HG02571 (cell line): Measurements from ENCODE around the gene CPLANE1.
"Not testable (repeated sequence)": the region's sequence is repeated elsewhere in the genome, so short reads cannot be mapped to it uniquely, and the experiment has no call there.

ENCODE experiments used
- ATAC-seq: cut with Tn5 transposase; IDR thresholded peaks from one replicate; pipeline ENCODE4 v1.9.1; 2021; ENCODE audit warnings: mild to moderate bottlenecking, moderate library complexity; ENCODE audit not compliant: unreplicated experiment

CPLANE1 gene

GRCh38 chr5:37248970-37249814 lies at the start of gene CPLANE1:
Gene CPLANE1 (minus strand): TSS chr5:37249376. CDS start chr5:37247698, 1,678 bp downstream.
- peak; percentile 84 for ATAC-seq

- ATAC-seq, result not testable (repeated sequence)
Measured at GRCh38 chr5:37296313-37296712, 47.1 kb upstream of the CPLANE1 start.

- ATAC-seq, result no peak
Measured at GRCh38 chr5:37283214-37283820, 34.1 kb upstream of the CPLANE1 start.

GRCh38 chr5:37275511-37275910 lies 26.3 kb upstream of the CPLANE1 start:
- no peak for ATAC-seq

GRCh38 chr5:37272511-37272910 lies 23.3 kb upstream of the CPLANE1 start:
- no peak for ATAC-seq

- not testable (repeated sequence) for ATAC-seq
Measured at GRCh38 chr5:37268100-37268499, 18.9 kb upstream of the CPLANE1 start.

- no peak for ATAC-seq
Measured at GRCh38 chr5:37255774-37256358, 6.7 kb upstream of the CPLANE1 start.

GRCh38 chr5:37254581-37254980 lies 5.4 kb upstream of the CPLANE1 start:
- ATAC-seq, result no peak

GRCh38 chr5:37251665-37252064 lies 2.5 kb upstream of the CPLANE1 start:
- ATAC-seq, result no peak

- ATAC-seq, result no peak
Measured at GRCh38 chr5:37249815-37250164, 614 bp upstream of the CPLANE1 start.

- ATAC-seq, result no peak
Measured at GRCh38 chr5:37248421-37248969, 681 bp downstream of the CPLANE1 start.

GRCh38 chr5:37247496-37247895 lies 1.7 kb downstream of the CPLANE1 start:
- no peak for ATAC-seq

- ATAC-seq, result no peak
Measured at GRCh38 chr5:37247036-37247435, 2.1 kb downstream of the CPLANE1 start.

- ATAC-seq, result no peak
Measured at GRCh38 chr5:37234288-37234687, 14.9 kb downstream of the CPLANE1 start.

GRCh38 chr5:37226377-37226776 lies 22.8 kb downstream of the CPLANE1 start:
- ATAC-seq, result no peak

GRCh38 chr5:37222181-37222580 lies 27.0 kb downstream of the CPLANE1 start:
- no peak for ATAC-seq

GRCh38 chr5:37220426-37220825 lies 28.8 kb downstream of the CPLANE1 start:
- ATAC-seq, result not testable (repeated sequence)

GRCh38 chr5:37219384-37219783 lies 29.8 kb downstream of the CPLANE1 start:
- ATAC-seq, result not testable (repeated sequence)

GRCh38 chr5:37217976-37218375 lies 31.2 kb downstream of the CPLANE1 start:
- ATAC-seq, result no peak

GRCh38 chr5:37214550-37214949 lies 34.6 kb downstream of the CPLANE1 start:
- no peak for ATAC-seq

- no peak for ATAC-seq
Measured at GRCh38 chr5:37212096-37212495, 37.1 kb downstream of the CPLANE1 start.

GRCh38 chr5:37211661-37212060 lies 37.5 kb downstream of the CPLANE1 start:
- ATAC-seq, result no peak
